Left lung (tissue), 10 donors: ENCODE measurements around the gene TNFRSF13B. TPM values are rescaled to one million over a fixed set of nuclear protein-coding genes. Genes with fewer than 3 reads are reported as not detected.
A peak's percentile ranks its signal among the peaks of the same experiment; 100 is the strongest.
"Not testable (repeated sequence)": the region's sequence is repeated elsewhere in the genome, so short reads cannot be mapped to it uniquely, and the experiment has no call there.

Source experiments
- ATAC-seq: fragments of 200-7000 bp; cut with Tn5 transposase; one replicate; pipeline ENCODE4 v1.9.1; 2020; ENCODE audit warnings: moderate library complexity
- DNase-seq, 4 donors: peaks; one replicate each; pipeline ENCODE4 v3.0.0-alpha.2; 2013 to 2020
- H3K27ac ChIP-seq, 2 donors: fragments of 200-600 bp; sonication (generic) in 1 of 2; one replicate each; pipeline versions ENCODE4 v1.5.0 to v1.8.0; 2020 to 2021
- H3K27me3 ChIP-seq, 2 donors: fragments of 200-600 bp; sonication (generic) in 1 of 2; one replicate each; pipeline versions ENCODE4 v1.5.0 to v1.8.0; 2020 to 2021
- H3K36me3 ChIP-seq, 2 donors: fragments of 200-600 bp; sonication (generic) in 1 of 2; one replicate each; pipeline versions ENCODE4 v1.5.0 to v1.8.0; 2020 to 2021
- H3K4me1 ChIP-seq, 2 donors: fragments of 200-600 bp; one replicate each; pipeline ENCODE4 v1.8.0; 2021
- H3K4me3 ChIP-seq, 2 donors: fragments of 200-600 bp; sonication (generic) in 1 of 2; one replicate each; pipeline versions ENCODE4 v1.5.0 to v1.8.0; 2020 to 2021; ENCODE audit warnings: mild to moderate bottlenecking in 1 of 2
- H3K9me3 ChIP-seq, 2 donors: fragments of 200-600 bp; sonication (generic) in 1 of 2; one replicate each; pipeline versions ENCODE4 v1.5.0 to v1.8.0; 2020 to 2021
- intact Hi-C, 2 donors: fragments of 100-400 bp; cut with DNase I; formaldehyde crosslinking; loops; one replicate each; pipeline versions ENCODE4 v1.11.2 to v1.14.2; 2022
- polyA plus RNA-seq, 6 donors: library from polyadenylated mRNA; unstranded; fragments of 120-200 nt; gene quantifications; one replicate each; pipeline ENCODE4 v1.2.1, GENCODE V29; 2013; ENCODE audit not compliant: insufficient read length in 6 of 6
- total RNA-seq, 2 donors: library from RNA; stranded (reverse); fragmentation: NEBNext Ultra II Directional; extraction: Animal tissue kit (Norgen Biotek cat#: 25700); gene quantifications; one replicate each; pipeline ENCODE4 v1.2.1, GENCODE V29; 2021
- TF ChIP-seq, protein P1 (sequence below), 2 donors: fragments of 200-600 bp; sonication (generic) in 1 of 2; IDR thresholded peaks; one replicate each; pipeline versions ENCODE4 v1.5.0 to v1.8.0; 2021; ENCODE audit warnings: antibody characterized with exemption in 2 of 2
- donor health status: DM: no; HTN: yes; CAD: no.
- donor health status: DM: no; HTN: no; CAD: no.

The TNFRSF13B gene
- total and polyA plus RNA-seq, 8 donors, result 0.61 to 0.79 TPM; not detected in 6

DNA sequence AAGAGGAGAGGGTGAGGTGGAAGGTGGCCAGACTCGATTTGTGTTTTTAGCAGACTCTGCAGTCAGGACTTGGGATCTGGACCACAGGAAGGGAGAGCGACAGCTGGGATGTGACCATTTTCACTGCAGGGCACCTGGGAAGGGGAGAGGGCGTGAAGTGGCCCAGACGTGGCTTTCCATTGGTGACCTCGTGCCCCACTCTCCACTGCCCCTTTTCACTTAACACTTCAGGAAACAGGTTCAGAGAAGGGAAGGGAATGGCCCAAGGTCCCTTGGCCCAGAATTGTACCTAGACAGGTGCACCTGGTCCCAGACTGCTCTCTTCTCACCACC is 47.5 kb upstream of the TNFRSF13B start:
- Histone ChIP-seq H3K4me1 (peaks cover 13 to 22% of the 10 kb centered on the region in 2 donors), H3K36me3 (no peaks in the 10 kb centered on the region), H3K9me3 (no peaks in the 10 kb centered on the region), H3K27me3 (no peaks in the 10 kb centered on the region), H3K27ac (no peak overlapping the region), H3K4me3 (no peak overlapping the region)
- ATAC-seq (no peak), DNase-seq (no peak)
- intact Hi-C loops, result no loop called here
- TF ChIP-seq, protein P1, sequence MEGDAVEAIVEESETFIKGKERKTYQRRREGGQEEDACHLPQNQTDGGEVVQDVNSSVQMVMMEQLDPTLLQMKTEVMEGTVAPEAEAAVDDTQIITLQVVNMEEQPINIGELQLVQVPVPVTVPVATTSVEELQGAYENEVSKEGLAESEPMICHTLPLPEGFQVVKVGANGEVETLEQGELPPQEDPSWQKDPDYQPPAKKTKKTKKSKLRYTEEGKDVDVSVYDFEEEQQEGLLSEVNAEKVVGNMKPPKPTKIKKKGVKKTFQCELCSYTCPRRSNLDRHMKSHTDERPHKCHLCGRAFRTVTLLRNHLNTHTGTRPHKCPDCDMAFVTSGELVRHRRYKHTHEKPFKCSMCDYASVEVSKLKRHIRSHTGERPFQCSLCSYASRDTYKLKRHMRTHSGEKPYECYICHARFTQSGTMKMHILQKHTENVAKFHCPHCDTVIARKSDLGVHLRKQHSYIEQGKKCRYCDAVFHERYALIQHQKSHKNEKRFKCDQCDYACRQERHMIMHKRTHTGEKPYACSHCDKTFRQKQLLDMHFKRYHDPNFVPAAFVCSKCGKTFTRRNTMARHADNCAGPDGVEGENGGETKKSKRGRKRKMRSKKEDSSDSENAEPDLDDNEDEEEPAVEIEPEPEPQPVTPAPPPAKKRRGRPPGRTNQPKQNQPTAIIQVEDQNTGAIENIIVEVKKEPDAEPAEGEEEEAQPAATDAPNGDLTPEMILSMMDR (IDR thresholded peaks at IDR 0.05), result no peak

DNA sequence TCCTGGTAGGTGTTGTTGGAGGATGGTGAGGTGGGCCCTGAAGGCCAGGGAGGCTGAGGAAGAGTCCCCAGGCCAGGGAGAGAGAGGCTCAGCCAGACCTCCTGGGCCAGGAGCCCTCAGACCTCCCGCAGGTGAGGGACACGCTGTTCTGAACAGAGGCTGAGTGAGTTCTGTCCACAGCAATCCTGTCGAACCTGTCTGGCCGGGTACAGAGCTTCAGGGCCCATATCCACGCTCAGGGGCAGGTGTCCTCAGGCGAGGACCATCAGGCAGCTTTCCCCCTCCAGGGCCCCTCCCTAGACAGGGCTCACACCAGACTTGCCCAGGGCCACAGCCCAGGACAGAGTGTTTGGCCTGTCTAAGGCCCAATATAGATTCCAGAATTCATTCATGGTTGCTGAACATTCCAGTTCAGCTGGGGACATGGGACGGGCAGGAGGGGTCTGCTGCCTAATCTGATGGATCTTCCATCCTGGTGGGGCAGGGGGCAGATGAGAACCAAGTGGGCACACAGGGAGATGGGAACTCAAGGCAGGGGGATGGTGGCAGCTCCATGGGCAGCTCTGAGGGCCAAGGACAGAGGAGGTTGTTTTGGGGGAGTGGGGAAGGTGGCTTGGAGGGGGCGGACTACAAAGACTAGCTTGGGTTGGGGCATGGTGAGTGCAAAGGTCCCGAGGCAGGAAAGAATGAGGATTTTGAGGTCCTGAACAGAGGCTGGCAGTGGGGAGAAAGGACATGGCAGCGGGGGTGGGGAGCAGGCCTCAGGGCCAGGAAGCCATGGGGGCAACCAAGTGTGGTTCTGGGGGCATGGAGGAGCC is 46.9 kb upstream of the TNFRSF13B start:
- Histone ChIP-seq H3K4me1 (peaks cover 13 to 22% of the 10 kb centered on the region in 2 donors), H3K27me3 (no peaks in the 10 kb centered on the region), H3K9me3 (no peaks in the 10 kb centered on the region), H3K4me3 (no peak overlapping the region), H3K36me3 (no peaks in the 10 kb centered on the region), H3K27ac (peak overlapping the region in 1 of 2 donors; percentile 13)
- intact Hi-C loops, result no loop called here
- ATAC-seq (peak; percentile 76), DNase-seq (peak in 3 of 4 donors; percentile 39 to 80 (median 70))
- TF ChIP-seq, protein P1 (IDR thresholded peaks at IDR 0.05), result no peak

- intact Hi-C loops, result no loop called here
- peaks cover 13 to 22% of the 10 kb centered on the region in 2 donors for H3K4me1 ChIP-seq
- DNase-seq (no peak), ATAC-seq (no peak)
- peak overlapping the region in 1 of 2 donors; percentile 13 for H3K27ac ChIP-seq
- H3K27me3 ChIP-seq, result no peaks in the 10 kb centered on the region
- H3K4me3 ChIP-seq, result no peak overlapping the region
- no peaks in the 10 kb centered on the region for H3K36me3 ChIP-seq
- TF ChIP-seq, protein P1 (IDR thresholded peaks at IDR 0.05), result no peak
- no peaks in the 10 kb centered on the region for H3K9me3 ChIP-seq
Measured at GRCh38 chr17:17018021-17018441, 46.1 kb upstream of the TNFRSF13B start.

DNA sequence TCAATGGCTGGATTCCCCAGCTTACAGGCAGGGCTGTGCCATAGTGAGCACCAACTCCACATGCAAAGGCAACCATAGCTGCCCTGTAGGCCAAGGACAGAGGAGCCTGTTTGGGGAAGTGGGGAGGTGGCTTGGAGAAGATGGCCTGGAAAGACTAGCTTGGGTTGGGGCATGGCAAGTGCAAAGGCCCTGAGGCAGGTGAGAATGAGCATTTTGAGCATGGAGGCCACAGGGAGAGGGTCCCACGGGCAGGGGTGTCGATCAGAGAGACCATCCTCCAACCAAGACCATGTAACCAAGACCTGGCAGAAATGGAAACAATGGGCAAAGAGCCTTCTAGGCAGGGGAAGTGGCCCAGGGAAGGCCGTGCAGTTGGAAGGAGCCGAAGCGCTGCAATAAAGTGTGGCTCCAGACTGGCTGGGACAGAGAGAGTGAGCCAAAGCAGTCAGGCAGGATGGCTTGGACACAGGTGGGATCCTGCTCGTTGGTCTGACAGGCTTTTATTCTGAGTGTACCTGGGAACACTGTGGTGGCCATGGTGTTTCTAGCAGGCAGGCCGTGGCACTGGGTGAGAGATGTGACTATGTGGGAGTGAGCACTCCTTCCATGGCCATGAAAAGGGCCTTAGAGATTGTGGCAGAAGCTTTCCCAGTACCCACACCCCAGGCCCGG is 45.6 kb upstream of the TNFRSF13B start:
- Histone ChIP-seq H3K4me3 (no peak overlapping the region), H3K9me3 (no peaks in the 10 kb centered on the region), H3K27ac (no peak overlapping the region), H3K36me3 (no peaks in the 10 kb centered on the region), H3K4me1 (peaks cover 13 to 22% of the 10 kb centered on the region in 2 donors), H3K27me3 (no peaks in the 10 kb centered on the region)
- DNase-seq (no peak), ATAC-seq (no peak)
- TF ChIP-seq, protein P1 (IDR thresholded peaks at IDR 0.05), result no peak
- intact Hi-C loops, result no loop called here

DNA sequence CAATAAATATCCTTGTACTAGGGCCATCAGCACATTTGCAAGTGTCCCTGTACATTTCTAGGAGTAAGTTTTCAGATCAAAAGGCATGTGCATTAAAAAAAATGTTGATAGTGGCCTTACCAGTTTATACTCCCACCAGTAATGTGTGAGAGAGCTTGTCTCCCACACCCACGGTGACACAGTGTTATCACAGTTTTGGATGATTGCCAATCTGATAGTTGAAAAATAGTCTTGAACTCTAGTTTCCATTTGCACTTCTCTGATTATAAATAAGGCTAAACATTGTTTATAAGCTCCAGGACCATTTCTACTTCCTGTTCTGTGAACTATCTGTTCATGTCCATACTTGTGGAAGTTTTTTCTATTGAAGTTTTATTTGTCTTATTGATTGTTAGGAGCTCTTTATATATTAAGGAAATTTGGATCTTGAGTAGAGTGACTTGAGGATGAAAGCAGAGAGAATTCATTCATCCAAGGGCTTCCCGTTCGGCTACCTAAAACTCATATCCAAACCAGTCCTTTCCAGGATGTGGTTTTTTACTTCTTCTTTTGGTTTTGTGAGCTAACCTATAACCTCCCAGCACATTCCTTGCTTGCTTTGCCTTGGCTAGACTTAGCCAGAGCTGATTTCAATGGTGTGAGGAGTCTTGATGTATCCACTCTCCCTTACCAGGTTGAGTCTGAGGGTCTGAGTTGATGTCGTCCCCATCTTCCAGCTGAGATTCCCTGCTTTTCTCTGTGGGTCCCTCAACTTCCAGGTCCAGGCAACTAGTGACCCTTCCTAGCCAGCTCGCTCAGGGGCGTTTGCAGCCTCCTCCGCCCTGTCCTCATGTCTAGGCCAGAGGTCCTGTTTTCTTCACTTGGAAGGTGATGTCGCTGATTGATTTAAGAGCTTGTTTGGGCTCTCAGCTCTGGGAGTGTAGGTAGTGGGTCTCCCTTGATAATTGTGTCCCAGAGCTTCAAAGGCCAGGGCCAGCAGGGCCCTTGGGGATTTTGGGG is 44.6 kb upstream of the TNFRSF13B start:
- DNase-seq, ATAC-seq, H3K27me3 ChIP-seq, H3K9me3 ChIP-seq, H3K27ac ChIP-seq, intact Hi-C loops, H3K4me3 ChIP-seq, H3K36me3 ChIP-seq: not testable (repeated sequence)
- peaks cover 9 to 19% of the 10 kb centered on the region in 2 donors for H3K4me1 ChIP-seq
